ENCODE data around the gene C2.

C2 gene

GRCh38 chr6:31927242-31927862, at the start of gene C2:
C2 (plus strand) TSS chr6:31927717; CDS start chr6:31927753, 36 bp downstream.
- Histone ChIP-seq H3K4me1 (no peaks in the 10 kb centered on the region), H3K27ac (no peak within 1 kb of the TSS), H2AFZ (peak within 1 kb of the TSS; percentile 50), H3K9ac (no peak within 1 kb of the TSS), H3K27me3 (ENCODE audit: control insufficient read depth, insufficient read depth, low read length) (no peaks in the 10 kb centered on the region), H3K79me2 (no peaks in the 10 kb centered on the region), H3K36me3 (ENCODE audit: control insufficient read depth, insufficient read depth, low read length) (no peaks in the 10 kb centered on the region), H3K4me3 (ENCODE audit: low read depth, low read length) (no peak within 1 kb of the TSS), H3K9me3 (ENCODE audit: control insufficient read depth, low read length) (no peaks in the 10 kb centered on the region), H3K4me2 (ENCODE audit: low read length) (no peak within 1 kb of the TSS)
- TF ChIP-seq CTCF (IDR thresholded peaks at IDR 0.05): no peak

GRCh38 chr6:31878222-31878621, 49.3 kb upstream of the C2 start:
- Histone ChIP-seq H3K36me3 (ENCODE audit: control insufficient read depth, insufficient read depth, low read length) (no peaks in the 10 kb centered on the region), H3K4me3 (ENCODE audit: low read depth, low read length) (no peak overlapping the region), H3K4me2 (ENCODE audit: low read length) (no peak overlapping the region), H3K4me1 (no peaks in the 10 kb centered on the region), H3K27me3 (ENCODE audit: control insufficient read depth, insufficient read depth, low read length) (no peaks in the 10 kb centered on the region), H3K79me2 (no peaks in the 10 kb centered on the region), H3K9me3 (ENCODE audit: control insufficient read depth, low read length) (no peaks in the 10 kb centered on the region), H3K27ac (no peak overlapping the region), H2AFZ (no peak overlapping the region), H3K9ac (no peak overlapping the region)
- no peak for TF ChIP-seq CTCF (IDR thresholded peaks at IDR 0.05)

- H3K27me3 ChIP-seq (ENCODE audit: control insufficient read depth, insufficient read depth, low read length): no peaks in the 10 kb centered on the region
- H3K9ac ChIP-seq: no peak within 1 kb of the TSS
- no peaks in the 10 kb centered on the region for H3K4me1 ChIP-seq
- H3K79me2 ChIP-seq: no peaks in the 10 kb centered on the region
- H2AFZ ChIP-seq: peak within 1 kb of the TSS; percentile 50
- H3K4me3 ChIP-seq (ENCODE audit: low read depth, low read length): no peak within 1 kb of the TSS
- H3K27ac ChIP-seq: no peak within 1 kb of the TSS
- H3K4me2 ChIP-seq (ENCODE audit: low read length): no peak within 1 kb of the TSS
- TF ChIP-seq CTCF (IDR thresholded peaks at IDR 0.05): no peak
- no peaks in the 10 kb centered on the region for H3K36me3 ChIP-seq (ENCODE audit: control insufficient read depth, insufficient read depth, low read length)
- no peaks in the 10 kb centered on the region for H3K9me3 ChIP-seq (ENCODE audit: control insufficient read depth, low read length)
These were observed 48.8 kb upstream of the C2 start, which contains the start of gene SLC44A4 for GRCh38 chr6:31878726-31879125. SLC44A4 (minus strand) TSS chr6:31878997; CDS start chr6:31878980, 17 bp downstream.

- H3K36me3 ChIP-seq (ENCODE audit: control insufficient read depth, insufficient read depth, low read length): no peaks in the 10 kb centered on the region
These were observed 48.4 kb upstream of the C2 start for GRCh38 chr6:31879143-31879542.

More at GRCh38 chr6:31879143-31879542, 48.4 kb upstream of the C2 start:
- Histone ChIP-seq H2AFZ (no peak overlapping the region), H3K9ac (no peak overlapping the region), H3K4me1 (no peaks in the 10 kb centered on the region), H3K4me3 (ENCODE audit: low read depth, low read length) (no peak overlapping the region), H3K9me3 (ENCODE audit: control insufficient read depth, low read length) (no peaks in the 10 kb centered on the region), H3K27ac (no peak overlapping the region), H3K79me2 (no peaks in the 10 kb centered on the region), H3K27me3 (ENCODE audit: control insufficient read depth, insufficient read depth, low read length) (no peaks in the 10 kb centered on the region), H3K4me2 (ENCODE audit: low read length) (no peak overlapping the region)
- no peak for TF ChIP-seq CTCF (IDR thresholded peaks at IDR 0.05)

Measured in parathyroid adenoma (tissue), 2 donors.